NCI-H748 (cell line): ENCODE results near the gene PLXNC1.

Experiments
- DNase-seq: peaks from one replicate; lab custom pipeline; 2025; ENCODE audit not compliant: unreplicated experiment; lab: John Stamatoyannopoulos, UW

Gene PLXNC1

GRCh38 chr12:94333396-94333795, 185.0 kb downstream of the PLXNC1 start:
- no peak for DNase-seq

DNA sequence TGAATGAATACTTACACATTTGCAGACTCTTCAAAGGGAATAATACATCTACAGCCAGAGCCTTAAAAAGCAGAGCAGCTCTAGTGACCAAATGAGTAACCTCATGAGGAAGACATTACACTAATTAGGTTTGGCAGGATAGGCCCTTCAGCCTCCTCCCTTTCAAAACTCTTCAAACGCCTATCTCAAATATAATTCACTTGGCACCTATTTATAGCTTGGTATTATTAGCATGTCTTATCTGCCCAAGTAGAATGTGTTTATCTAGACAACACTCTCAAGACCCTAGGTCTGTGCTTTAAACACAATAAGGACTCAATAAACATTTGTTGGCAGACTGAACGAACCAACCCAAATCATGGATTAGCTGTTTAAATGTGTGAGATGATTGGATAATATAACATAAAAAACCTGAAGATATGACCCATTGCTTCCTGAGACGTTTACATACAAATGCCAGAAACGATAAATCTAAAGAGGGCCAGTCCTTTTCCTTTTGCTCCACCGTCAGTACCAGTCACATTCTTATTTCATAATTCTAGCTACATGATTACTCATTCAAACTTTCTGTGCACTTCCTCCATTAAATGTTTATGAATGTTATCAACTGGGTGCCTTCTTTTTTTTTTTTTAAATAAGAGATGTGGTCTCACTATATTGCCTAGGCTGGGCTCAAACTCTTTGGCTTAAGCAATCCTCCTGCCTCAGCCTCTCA, 188.0 kb downstream of the PLXNC1 start:
- DNase-seq = no peak

- DNase-seq = no peak
Measured at GRCh38 chr12:94338006-94338794, 189.8 kb downstream of the PLXNC1 start.

GRCh38 chr12:94340573-94340972, 192.2 kb downstream of the PLXNC1 start:
- DNase-seq = no peak

DNA sequence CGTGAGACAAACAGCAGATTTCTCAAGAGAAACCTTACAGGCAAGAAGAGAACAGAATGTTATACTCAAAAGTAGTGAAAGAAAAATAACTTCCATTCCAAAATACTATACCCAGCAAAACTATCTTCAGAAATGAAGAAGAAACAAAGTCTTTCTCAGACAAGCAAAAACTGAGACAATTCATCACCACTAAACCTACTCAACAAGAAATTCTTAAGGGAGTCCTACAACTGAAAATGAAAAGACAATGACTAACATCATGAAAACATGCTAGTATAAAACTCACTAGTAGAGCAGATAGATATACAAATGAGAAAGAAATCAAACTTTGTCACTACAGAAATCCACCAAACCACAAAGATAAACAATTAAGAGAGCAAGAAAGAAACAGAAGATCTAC, 204.8 kb downstream of the PLXNC1 start:
- no peak for DNase-seq
